ENCODE data around the gene SLC35E3.

SLC35E3 gene

DNA sequence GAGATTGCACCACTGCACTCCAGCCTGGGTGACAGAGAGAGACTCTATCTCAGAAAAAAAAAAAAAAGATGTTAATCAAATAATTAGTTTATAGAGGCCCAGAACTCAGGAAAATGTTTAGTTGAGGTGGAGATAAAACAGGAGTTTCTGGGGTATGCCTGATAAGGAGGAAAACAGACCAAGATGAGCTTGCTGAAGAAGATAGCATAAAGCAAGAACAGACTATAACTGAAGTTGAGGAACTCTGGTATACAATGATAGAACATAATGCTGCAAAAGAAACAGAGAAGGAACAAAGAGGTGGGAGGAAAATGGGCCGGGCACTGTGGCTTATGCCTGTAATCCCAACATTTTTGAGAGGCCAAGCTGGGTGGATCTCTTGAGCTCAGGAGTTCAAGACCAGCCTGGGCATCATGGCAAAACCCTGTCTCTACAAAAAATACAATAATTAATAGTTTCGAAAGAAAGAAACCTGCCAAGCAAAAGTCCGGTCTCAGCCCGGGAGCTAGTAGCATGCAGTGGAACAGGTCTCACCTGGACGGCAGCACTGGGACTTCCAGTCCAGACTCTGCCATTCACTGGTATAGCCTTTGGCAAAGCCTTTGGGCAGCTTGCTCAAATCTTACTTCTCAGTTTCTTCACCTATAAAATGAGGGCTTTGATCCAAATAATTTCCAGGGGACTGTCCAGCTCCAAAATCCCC lies 25.4 kb downstream of the SLC35E3 start:
- DNase-seq, result no peak

DNA sequence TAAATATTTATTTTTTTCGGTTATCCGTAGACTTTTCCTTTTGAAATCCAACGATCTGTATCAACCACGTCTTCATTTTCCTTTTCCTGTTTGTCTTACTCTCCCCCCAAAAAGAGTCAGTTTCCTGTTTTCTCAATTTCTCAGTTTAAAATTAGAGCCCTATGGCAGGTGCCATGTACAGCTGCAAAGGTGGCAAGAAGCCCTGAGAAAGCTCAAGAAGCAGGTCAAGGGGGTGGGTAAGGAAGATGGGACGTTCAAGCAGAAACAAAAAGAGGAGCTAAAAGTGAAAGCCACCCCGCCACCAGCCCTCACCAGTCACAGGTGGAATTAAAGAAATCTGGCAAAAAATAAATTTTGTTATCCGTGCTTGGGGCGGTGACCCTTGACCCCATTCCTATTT lies 26.7 kb downstream of the SLC35E3 start:
- DNase-seq, result no peak

- DNase-seq, result no peak
Observed at GRCh38 chr12:68773582-68773981, 27.6 kb downstream of the SLC35E3 start.

GRCh38 chr12:68775121-68775630 lies 29.2 kb downstream of the SLC35E3 start:
- no peak for DNase-seq

DNA sequence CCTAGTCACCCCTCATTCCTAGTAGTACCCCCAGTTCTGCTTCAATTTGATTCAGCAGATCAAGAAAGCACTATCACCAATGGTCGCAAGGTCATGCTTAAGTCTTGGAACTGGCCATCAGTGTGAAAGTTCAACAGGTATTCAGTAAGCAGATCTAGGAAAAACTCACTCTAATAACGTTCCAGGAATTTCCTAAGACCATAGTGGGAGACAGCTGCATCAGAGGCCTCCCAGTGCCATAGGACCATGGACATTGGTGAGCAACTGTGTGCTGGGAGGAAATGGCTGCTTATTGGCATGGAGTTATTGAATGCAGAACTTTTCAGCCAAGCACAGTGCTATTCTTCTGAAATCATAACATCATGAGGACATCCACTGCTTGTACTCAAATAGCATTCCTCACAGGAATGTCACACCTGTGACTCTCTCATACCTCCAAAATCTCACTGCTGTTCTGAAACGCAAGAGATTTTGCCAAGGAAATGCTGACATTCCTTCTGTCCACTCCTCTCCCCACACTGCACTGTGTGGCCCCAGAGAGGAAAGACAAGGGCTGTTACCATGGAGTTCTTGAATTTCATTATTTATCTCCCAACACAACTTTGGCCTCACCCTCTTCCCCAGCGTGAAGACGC lies 31.1 kb downstream of the SLC35E3 start:
- DNase-seq, result no peak

- DNase-seq, result no peak
Observed at GRCh38 chr12:68779280-68779679, 33.3 kb downstream of the SLC35E3 start.

- no peak for DNase-seq
Observed at GRCh38 chr12:68780731-68781130, 34.8 kb downstream of the SLC35E3 start.

GRCh38 chr12:68781728-68782127 lies 35.8 kb downstream of the SLC35E3 start:
- no peak for DNase-seq

DNA sequence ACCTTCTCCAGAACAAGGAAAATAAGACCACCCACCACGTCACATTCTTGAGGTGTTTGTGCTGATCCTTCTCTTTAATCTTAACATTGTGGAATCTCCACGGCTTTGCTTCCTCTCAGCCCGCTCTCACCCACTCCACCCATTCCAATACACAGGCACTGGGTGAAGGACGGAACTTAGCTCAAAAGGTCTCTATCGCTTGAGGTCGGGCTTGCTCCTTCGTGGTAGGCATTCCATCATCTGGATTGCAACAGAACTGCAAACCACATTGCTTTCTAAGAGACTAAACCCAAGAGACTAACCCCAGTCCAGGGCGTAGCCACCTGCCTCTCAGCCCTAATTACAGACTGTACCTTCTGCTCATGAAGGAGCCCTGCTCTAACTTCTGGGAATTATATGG lies 38.0 kb downstream of the SLC35E3 start:
- DNase-seq, result no peak

DNA sequence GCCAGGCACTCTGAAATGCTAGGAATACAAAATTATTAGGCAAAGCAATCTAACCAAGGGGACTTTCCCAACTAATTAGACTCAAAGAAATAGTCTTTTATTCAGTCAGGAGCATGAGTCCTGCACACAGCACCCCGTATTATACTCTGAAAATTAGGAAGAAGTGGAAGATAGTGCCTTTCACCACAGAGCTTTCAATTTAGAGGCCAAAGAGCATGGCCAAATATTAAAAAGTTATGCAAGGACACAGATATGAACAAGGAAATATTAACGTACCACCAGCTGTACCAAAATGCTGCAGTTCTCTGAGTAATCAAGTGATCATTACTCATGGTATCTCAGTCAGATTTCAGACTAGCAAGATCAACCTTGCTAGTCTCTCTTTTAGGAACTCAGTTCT lies 39.4 kb downstream of the SLC35E3 start:
- DNase-seq, result no peak

DNA sequence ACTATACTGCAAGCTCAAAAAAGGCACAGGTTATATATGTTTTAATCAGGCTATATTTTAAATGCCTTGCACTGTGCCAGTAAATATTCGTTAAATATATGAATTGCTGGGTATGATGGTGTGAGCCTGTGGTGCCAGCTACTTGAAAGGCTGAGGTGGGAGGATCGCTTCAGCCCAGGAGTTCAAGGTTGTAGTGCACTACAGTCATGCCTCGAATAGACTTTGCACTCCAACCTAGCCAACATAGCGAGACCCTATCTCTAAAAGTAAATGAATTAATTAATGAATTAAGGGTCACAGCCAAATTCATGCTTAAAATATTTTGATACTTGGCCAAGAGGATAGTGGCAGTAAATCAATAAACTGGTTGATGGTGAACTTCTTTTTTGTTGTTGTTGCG lies 39.8 kb downstream of the SLC35E3 start:
- DNase-seq, result no peak

- no peak for DNase-seq
Observed at GRCh38 chr12:68786929-68787328, 41.0 kb downstream of the SLC35E3 start.

DNA sequence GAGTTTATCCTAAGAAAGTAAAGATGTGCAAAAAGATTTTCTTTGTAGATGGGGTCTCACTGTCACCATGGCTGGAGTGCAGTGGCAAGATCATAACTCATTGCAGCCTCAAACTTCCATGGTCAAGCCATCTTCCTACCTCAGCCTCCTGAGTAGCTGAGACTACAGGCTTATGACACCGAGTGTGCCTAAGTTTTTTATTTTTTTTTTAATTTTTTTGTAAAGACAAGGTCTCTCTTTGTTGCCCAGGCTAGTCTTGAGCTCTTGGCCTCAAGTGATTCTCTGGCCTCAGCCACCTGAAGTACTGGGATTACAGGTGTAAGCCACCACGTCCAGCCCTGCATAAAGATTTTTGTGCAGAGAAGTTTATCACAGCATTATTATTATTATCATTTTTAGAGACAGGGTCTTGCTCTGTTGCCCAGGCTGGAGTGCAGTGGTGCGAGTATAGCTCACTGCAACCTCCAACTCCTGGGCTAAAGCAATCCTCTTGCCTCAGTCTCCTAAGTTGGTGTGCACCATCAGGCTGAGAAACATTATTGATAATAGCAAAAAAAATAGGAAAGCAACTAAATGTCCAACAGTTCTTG lies 42.7 kb downstream of the SLC35E3 start:
- DNase-seq, result no peak

GRCh38 chr12:68789144-68789878 lies 43.3 kb downstream of the SLC35E3 start:
- no peak for DNase-seq

- no peak for DNase-seq
Observed at GRCh38 chr12:68790081-68790951, 44.3 kb downstream of the SLC35E3 start.

GRCh38 chr12:68790952-68791234 lies 44.9 kb downstream of the SLC35E3 start:
- DNase-seq, result no peak

DNA sequence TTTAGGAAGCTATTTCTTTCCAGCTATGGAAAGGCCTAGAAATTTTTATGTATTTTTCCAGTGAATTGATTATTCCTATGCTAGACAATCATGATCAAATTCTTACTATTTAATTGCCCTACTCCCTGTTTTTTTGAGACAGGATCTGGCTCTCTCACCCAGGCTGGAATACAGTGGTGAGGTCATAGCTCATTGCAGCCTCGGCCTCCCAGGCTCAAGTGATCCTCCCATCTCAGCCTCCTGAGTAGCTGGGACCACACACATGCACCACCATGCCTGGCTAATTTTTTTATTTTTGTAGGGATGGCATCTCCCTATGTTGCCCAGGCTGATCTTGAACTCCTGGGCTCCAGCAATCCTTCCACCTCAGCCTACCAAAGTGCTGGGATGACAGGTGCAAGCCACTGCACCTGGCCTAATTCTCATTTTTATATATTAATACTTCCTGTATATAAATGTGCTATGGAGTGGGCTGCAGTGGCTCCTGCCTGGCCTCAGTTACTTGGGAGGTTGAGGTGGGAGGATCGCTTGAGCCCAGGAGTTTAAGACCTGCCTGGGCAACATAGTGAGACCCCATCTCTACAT lies 46.0 kb downstream of the SLC35E3 start:
- no peak for DNase-seq

GRCh38 chr12:68792952-68793351 lies 47.0 kb downstream of the SLC35E3 start:
- DNase-seq, result peak; percentile 13

GRCh38 chr12:68793436-68793835 lies 47.5 kb downstream of the SLC35E3 start:
- no peak for DNase-seq

DNA sequence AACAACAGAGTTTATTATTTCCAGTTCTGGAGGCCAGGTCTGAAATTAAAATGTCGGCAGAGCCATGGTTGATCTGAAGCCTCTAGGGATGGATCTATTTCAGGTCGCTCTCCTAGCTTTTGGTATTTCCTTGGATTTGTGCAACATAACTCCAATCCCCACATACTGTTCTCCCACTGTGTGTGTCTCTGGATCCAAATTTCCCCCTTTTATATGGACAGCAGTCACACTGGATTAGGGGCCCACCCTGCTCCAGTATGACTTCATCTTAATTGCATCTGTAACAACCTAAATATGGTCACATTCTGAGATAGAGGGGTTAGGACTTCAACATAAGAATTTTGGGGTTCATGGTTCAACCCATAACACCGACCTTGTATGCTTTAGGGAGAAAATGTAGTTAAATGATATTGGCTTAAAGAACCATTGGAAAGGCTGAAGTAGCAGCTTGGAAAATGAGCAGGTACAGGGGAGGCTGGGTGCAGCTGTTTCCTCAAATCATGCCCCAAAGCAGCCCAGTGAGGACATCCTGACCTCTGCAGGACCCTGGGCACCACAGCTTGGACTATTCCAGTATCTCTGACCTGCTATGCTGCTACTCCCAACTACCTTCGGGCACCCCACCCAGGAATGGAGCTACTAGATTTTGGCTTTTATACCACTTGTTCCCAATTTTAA lies 48.1 kb downstream of the SLC35E3 start:
- DNase-seq, result no peak

DNA sequence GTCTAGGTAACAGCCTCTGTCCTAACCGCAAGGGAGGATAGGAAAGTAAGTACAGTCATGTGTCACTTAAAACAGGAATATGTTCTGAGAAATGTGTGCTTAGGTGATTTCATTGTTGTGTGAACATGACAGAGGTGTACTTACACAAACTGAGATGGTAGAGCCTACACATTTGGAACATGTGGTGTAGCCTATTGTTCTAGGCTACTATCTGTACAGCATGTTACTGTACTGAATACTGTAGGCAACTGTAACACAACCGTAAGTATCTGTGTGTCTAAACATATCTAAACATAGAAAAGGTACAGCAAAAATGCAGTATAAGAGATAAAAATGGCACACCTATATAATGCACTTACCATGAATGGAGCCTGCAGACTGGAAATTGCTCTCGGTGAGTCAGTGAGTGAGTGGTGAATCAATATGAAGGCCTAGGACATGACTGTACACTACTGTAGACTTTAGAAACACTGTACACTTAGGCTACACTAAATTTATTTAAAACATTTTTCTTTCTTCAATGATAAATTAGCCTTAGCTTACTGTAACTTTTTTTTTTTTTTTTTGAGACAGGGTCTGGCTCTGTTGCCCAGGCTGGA lies 48.8 kb downstream of the SLC35E3 start:
- DNase-seq, result no peak

Measured in DMS 273 treated with DMSO at 0.1 percent for 48 hours (cell line).